ENCODE data around the gene MTHFD1. TPM values are rescaled to one million over a fixed set of nuclear protein-coding genes. Genes with fewer than 3 reads are reported as not detected.

MTHFD1 gene
- total RNA-seq, 4 donors from 2014 or later, result 21.5 to 42.0 (median 33.0) TPM

DNA sequence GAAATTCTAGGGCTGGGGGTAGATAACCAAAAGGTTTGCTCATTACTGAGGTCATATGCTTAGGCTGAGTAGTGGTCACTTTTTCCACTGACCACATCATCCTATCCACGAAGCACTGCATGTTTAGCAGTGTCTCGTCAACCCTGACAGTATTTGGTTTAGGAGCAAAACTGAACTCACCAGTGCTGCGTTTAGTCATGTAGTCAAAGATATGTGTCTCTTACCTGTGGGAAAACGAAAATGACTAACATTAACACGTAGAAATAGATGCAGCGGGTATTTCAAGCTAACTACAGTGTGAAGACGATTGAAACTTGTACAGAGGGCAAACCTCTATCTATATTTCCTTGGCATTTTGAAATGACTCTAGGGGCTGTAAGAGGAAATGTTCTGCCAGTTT, 34.6 kb downstream of the MTHFD1 start:
- Histone ChIP-seq H3K27ac (no peak overlapping the region), H3K36me3 (peaks cover 76% of the 10 kb centered on the region)
- TF ChIP-seq POLR2AphosphoS5 (IDR thresholded peaks at IDR 0.05), result no peak
- TF ChIP-seq POLR2A (IDR thresholded peaks at IDR 0.05), result no peak
- TF ChIP-seq EP300 (IDR thresholded peaks at IDR 0.05), result no peak
- TF ChIP-seq, protein P1, sequence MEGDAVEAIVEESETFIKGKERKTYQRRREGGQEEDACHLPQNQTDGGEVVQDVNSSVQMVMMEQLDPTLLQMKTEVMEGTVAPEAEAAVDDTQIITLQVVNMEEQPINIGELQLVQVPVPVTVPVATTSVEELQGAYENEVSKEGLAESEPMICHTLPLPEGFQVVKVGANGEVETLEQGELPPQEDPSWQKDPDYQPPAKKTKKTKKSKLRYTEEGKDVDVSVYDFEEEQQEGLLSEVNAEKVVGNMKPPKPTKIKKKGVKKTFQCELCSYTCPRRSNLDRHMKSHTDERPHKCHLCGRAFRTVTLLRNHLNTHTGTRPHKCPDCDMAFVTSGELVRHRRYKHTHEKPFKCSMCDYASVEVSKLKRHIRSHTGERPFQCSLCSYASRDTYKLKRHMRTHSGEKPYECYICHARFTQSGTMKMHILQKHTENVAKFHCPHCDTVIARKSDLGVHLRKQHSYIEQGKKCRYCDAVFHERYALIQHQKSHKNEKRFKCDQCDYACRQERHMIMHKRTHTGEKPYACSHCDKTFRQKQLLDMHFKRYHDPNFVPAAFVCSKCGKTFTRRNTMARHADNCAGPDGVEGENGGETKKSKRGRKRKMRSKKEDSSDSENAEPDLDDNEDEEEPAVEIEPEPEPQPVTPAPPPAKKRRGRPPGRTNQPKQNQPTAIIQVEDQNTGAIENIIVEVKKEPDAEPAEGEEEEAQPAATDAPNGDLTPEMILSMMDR (IDR thresholded peaks at IDR 0.05), result no peak

DNA sequence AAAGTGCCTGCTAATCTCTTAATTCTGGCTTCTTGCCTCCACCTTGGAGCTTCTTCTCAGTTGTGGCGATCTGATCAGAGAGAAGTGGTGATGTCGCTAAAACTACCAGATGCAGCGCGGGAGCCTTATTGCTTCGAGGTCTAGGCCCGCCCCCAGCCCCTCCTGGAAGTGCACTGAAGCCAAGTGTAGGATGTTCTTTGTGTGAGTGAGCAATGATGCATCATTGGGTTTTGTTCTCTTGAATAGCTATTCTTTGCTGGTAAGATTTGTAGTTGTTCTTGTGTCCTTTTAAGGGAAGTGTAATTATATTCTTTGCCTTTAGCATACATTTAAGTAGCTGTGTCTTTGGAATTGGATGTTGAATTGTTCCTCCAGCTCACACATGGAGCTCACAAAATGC, 35.8 kb downstream of the MTHFD1 start:
- H3K27ac ChIP-seq, result no peak overlapping the region
- H3K9me3 ChIP-seq, result no peaks in the 10 kb centered on the region
- DNase-seq (ENCODE audit: low spot score in 2 of 2), result no peak
- no peak overlapping the region for H3K4me3 ChIP-seq
- no peaks in the 10 kb centered on the region for H3K27me3 ChIP-seq
- no peaks in the 10 kb centered on the region for H3K4me1 ChIP-seq
- H3K36me3 ChIP-seq, result peaks cover 78% of the 10 kb centered on the region
- TF ChIP-seq EP300 (IDR thresholded peaks at IDR 0.05), result no peak
- TF ChIP-seq POLR2A (IDR thresholded peaks at IDR 0.05), result no peak
- no peak for TF ChIP-seq POLR2AphosphoS5 (IDR thresholded peaks at IDR 0.05)
- TF ChIP-seq, protein P1 (IDR thresholded peaks at IDR 0.05), result no peak
- 90% methylated on average over 6 of the region's 6 CpGs for WGBS

More for the DNA sequence above, 34.6 kb downstream of the MTHFD1 start:
- H3K27me3 ChIP-seq, result no peaks in the 10 kb centered on the region
- H3K4me3 ChIP-seq, result no peak overlapping the region
- no peak for DNase-seq (ENCODE audit: low spot score in 2 of 2)
- 92% methylated on average over 7 of the region's 7 CpGs for WGBS
- H3K9me3 ChIP-seq, result no peaks in the 10 kb centered on the region
- no peaks in the 10 kb centered on the region for H3K4me1 ChIP-seq

DNA sequence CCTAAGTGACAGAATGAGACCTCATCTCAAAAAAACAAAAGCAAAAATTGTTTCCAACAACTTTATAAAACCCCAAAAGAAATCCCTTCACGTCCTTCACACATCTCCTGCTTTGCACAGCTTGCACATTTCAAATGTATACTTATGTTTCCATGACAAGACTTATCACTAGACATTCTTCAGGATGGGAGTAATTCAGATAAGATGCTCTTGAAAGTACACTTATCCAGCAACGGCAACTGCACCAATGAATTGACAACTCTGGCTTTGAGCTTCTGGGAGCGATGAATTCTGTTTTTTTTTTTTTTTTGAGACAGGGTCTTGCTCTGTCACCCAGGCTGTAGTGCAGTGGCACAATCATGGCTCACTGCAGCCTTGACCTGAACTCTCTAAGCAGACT, 46.4 kb downstream of the MTHFD1 start:
- Histone ChIP-seq H3K4me3 (no peak overlapping the region), H3K27me3 (no peaks in the 10 kb centered on the region), H3K9me3 (no peaks in the 10 kb centered on the region), H3K36me3 (peaks cover 63% of the 10 kb centered on the region), H3K4me1 (no peaks in the 10 kb centered on the region), H3K27ac (no peak overlapping the region)
- WGBS, result 81% methylated on average over 3 of the region's 3 CpGs
- no peak for DNase-seq (ENCODE audit: low spot score in 2 of 2)
- TF ChIP-seq EP300 (IDR thresholded peaks at IDR 0.05) (no peak), POLR2A (IDR thresholded peaks at IDR 0.05) (no peak), POLR2AphosphoS5 (IDR thresholded peaks at IDR 0.05) (no peak)

DNA sequence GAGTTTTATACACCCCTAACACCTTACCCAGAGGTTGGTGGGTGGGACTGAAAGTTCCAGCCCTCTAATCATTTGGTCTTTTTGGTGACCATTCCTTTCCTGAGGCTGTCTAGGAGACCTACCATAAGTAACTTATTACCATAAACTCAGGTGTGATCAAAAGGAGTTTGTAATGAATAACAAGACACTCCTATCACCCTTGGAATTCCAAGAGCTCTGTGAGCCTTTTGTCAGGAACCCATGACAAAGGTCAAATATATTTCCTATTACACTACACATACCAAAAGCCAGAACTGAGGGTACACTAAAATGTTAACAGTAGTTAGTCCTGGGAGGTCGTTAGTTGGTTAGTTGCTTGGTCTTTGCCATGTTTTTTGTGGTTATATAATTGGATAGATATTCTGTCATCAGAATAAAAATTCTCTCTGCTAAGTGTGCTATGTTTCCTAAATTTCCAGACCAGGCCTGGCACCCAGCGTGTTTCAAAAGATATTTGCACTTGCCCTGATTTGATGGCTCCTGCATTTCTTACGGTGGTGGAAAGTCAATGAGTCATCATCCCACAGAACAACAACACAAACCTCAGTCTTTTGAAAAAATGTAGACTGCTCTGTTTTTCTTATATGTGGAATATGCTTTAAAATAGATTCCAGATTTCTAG, 50.2 kb downstream of the MTHFD1 start:
- TF ChIP-seq POLR2AphosphoS5 (IDR thresholded peaks at IDR 0.05) (no peak), POLR2A (IDR thresholded peaks at IDR 0.05) (no peak), EP300 (IDR thresholded peaks at IDR 0.05) (no peak)
- TF ChIP-seq, protein P1 (IDR thresholded peaks at IDR 0.05), result no peak
- Histone ChIP-seq H3K9me3 (no peaks in the 10 kb centered on the region), H3K4me3 (no peak overlapping the region), H3K36me3 (peaks cover 64% of the 10 kb centered on the region), H3K27me3 (no peaks in the 10 kb centered on the region), H3K27ac (no peak overlapping the region), H3K4me1 (no peaks in the 10 kb centered on the region)
- DNase-seq (ENCODE audit: low spot score in 2 of 2), result no peak
- WGBS, result 60% methylated on average over 3 of the region's 3 CpGs

DNA sequence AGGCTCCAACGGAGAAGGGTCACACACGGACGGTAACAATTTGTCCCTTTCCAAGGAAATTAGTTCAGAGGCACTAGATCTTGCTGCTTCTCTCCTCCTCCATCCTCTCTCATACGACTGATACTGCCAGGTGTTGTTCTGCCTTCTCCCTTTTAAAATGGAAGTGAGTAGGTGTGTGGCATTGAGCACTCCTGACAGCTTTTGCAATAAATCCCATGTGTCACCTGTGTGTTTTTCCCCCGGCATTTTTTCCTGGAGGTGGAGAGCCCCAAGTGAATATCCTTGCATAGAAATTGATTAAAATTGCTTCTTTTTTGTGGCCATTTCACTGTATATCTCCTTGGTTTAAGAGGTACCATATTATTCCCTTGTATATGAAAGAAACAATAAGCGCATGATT, 51.0 kb downstream of the MTHFD1 start:
- no peak for DNase-seq (ENCODE audit: low spot score in 2 of 2)
- H3K27me3 ChIP-seq, result no peaks in the 10 kb centered on the region
- no peaks in the 10 kb centered on the region for H3K4me1 ChIP-seq
- WGBS, result 84% methylated on average over 6 of the region's 6 CpGs
- peaks cover 59% of the 10 kb centered on the region for H3K36me3 ChIP-seq
- no peak overlapping the region for H3K27ac ChIP-seq
- TF ChIP-seq POLR2AphosphoS5 (IDR thresholded peaks at IDR 0.05) (no peak), POLR2A (IDR thresholded peaks at IDR 0.05) (no peak), EP300 (IDR thresholded peaks at IDR 0.05) (no peak)
- TF ChIP-seq, protein P1 (IDR thresholded peaks at IDR 0.05), result no peak
- H3K9me3 ChIP-seq, result no peaks in the 10 kb centered on the region
- H3K4me3 ChIP-seq, result no peak overlapping the region

All from suprapubic skin (tissue), 4 donors.